SW 1271 (cell line): ENCODE measurements around the gene KLRF2.

Experiments
- DNase-seq, 2 experiments: peaks; one replicate each; lab custom pipeline; 2025; lab: John Stamatoyannopoulos, UW

KLRF2 gene

DNA sequence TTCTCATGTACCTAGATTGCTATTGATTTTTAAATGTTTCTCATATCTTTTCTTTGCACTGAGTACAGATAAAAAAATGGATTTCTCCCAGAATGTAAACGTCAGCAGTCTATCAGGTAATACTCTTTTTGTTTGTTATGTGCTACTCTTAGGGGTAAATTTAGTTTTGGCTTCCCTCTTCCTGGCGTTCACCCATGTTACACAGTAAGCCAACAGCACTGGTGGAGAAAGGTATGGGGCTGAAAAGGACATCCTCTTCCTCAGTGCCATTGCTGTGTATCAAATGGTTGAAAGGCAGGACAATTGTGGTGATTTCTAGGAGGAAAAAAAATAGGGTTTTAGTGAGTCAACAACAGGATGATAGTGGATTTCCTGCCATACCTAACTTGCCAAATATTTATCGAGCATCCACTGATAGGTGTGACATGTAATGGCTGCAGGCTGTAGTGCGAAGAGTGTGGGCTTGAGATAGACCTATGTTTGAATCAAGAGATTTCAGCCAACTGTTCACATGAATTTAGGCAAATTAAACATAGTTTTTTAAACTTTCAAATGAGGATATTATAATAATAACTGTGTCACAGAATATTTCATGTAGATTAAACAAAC lies 7.5 kb downstream of the KLRF2 start:
- no peak for DNase-seq

DNA sequence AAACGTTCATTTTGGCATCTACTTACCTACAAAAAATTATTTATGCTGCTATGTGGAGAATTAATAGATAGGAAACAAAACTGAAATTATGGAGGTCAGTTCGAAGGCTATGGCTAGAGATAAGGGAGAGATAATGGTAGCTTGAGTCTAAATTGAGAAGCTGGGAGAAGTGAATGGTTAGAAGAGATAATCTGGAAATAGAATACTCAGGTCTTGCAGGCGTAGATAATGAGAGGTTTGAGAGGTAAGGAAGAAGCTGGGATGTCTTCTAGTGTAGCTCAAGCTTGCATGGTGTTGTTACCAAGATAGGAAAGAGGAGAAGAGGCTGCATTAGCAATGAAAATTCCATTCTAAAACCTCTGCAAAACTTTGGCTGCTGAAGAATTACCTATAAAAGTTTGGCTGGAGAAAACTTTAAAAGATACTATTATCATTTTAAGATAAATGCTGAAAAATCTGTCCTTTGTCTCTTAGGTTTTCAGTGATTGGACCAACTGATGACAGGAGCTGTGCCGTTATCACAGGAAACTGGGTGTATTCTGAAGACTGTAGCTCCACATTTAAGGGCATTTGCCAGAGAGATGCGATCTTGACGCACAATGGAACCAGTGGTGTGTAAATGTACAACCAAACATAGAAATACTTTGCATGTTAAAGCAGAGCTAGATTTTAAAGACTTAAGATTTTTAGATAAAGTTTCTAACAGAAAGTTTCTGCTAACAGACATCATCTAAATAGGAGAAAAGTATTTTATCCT lies 14.1 kb downstream of the KLRF2 start:
- no peak for DNase-seq

DNA sequence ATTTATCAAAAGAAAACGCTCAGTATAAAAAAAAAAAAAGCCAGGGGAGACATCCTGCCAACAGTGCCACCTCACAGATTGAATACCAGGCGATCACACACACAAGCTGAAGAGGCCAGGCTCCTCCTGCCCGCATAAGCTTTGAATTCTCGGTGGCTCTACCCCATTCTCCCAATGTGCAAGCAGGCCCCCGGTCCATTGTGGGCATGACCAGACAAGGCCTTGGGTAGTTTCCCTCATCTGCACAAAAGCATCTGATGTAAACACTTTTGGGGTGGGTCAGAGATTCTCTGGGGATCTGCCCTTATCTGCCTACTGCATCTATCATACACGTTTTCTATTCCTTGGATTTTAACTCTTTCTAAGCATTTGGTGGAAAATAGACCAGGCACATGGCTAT lies 16.2 kb downstream of the KLRF2 start:
- no peak for DNase-seq

DNA sequence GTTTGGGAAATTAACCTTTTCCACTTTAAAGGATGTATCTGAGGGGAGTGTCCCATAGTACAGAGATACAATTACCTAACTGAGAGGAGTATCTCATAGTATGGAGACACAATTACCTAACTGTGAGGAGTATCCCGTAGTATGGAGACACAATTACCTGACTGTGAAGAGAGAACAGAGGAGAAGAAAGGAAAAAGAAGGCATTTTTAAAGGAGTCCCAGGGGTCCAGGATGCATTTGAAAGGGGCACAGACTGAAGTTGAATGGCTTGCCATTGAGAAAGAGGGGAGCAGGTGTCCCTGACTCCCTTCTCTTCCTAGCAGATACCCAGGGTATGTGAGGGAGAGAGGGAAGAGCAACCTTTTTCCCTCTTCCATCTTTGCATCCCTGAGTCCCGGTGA lies 17.9 kb downstream of the KLRF2 start:
- DNase-seq: no peak

DNA sequence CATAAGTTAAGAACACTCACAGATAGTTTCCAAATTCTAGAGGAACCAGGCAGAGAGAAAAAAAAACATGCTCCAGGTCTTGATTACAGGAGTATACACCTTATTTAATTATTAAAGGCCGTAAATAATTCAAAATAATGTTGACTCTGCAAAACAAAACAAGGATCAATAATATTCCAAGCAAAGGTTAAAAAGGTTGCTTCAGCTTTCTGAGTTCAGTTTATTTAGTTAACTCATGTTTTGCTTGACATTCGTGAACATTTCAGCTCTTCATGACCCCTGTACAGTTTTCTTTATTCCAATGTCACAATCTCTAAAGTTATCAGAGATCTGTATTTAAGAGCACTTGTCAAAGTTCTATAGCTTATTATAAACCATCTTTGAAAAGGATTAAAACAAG lies 19.6 kb downstream of the KLRF2 start:
- no peak for DNase-seq

DNA sequence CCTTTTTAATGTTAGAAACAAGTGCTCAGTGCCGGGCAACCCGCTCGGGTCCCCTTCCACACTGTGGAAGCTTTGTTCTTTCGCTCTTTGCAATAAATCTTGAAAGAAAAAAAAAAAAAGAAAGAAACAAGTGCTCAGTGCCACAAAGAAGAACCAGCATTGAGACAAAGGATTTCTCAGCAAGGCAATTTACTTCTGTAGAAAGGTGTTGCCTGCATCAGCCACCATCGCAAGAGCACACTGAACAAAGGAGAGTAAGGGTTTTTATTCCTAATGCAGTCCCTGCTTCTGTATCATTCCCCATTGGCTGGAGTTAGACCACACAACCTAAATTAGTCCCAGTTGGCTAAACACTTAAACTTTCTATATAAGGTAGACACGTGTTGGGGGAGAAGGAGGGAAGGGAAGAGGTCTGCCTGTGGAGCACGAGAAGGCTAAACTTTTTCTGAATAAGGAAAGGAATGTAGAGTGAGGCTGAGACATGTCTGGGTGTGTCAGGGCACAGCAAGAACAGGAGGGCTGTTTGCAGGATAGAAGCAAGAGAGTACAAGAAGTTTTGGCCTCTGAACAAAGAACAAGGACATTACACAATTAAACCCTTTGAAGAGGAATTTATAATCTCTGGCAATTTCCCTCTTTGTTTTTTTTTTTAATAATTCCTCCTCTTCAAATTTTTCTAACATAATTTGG lies 21.4 kb downstream of the KLRF2 start:
- DNase-seq: no peak

DNA sequence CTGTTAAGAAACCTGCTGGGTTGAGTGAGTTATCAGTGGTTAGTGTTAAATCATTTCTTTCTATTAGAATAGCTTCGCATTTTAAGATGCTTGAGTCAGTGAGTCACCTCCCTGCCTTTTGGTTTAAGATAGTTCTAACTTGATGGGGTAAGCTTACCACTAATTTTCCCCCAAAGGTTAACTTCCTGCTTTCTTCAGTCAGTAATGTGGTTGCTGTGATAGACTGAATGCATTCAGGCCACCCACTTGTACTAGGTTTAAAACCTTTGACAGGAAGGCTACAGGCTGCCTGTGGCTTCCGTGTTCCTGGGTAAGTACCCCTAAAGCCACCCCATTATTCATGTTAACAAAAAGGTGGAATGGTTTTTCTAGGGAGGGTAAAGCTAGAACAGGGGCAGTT lies 25.6 kb downstream of the KLRF2 start:
- DNase-seq: no peak

DNA sequence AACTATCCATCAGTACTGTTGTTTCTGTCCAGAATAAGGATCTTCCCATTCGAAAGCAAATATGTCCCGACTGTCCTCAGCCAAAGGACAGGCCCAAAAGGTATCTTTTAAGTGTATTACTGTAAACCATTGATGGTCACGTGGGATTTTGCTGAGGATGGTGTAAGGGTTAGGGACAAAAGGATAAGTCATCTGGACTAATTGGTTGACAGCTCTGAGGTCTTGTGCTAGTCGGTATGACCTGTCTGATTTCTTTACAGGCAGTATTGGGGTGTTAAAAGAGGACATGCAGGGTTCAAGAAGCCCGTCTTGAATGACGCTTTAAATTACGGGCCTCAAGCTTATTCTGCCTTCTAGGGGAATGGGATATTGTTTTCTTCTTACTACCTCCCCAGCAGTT lies 26.5 kb downstream of the KLRF2 start:
- DNase-seq: no peak

DNA sequence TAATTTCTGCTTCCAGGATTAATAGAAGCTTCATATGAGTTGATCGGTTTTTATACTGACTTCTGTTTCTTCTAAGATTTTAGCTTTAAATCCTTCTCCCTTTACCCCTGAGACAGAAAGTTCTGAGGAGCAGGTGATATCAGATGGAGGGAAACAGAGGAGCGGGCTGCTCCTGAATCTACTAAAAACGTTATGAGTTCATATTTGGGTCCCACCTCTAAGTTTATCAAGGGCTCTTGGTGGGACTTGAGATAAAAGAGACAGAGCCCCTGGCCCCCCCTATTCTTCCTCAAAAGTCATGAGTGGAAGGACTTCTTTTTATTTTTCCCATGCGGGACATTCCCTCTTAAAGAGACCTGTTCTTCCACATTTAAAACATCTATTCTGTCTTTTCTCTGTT lies 27.1 kb downstream of the KLRF2 start:
- no peak for DNase-seq

DNA sequence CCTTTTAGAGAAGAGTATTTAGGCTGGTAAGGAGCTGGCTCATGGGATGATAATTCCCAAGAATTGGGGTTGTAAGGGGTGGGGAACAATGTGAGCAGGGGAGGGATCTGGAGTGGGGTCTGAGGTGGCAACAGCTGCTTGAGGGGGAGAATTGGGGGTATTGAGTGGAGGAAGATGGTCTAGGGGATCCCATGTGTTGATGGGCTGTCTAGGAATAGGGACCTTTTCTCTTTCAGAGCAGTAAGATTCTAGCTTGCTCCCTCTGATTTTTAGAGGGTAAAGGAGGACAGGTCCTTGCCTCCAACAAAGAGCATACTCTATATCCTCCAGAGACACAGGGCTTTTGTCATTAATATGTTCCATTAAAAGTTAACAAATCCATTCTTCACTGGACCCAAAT lies 28.4 kb downstream of the KLRF2 start:
- no peak for DNase-seq

DNA sequence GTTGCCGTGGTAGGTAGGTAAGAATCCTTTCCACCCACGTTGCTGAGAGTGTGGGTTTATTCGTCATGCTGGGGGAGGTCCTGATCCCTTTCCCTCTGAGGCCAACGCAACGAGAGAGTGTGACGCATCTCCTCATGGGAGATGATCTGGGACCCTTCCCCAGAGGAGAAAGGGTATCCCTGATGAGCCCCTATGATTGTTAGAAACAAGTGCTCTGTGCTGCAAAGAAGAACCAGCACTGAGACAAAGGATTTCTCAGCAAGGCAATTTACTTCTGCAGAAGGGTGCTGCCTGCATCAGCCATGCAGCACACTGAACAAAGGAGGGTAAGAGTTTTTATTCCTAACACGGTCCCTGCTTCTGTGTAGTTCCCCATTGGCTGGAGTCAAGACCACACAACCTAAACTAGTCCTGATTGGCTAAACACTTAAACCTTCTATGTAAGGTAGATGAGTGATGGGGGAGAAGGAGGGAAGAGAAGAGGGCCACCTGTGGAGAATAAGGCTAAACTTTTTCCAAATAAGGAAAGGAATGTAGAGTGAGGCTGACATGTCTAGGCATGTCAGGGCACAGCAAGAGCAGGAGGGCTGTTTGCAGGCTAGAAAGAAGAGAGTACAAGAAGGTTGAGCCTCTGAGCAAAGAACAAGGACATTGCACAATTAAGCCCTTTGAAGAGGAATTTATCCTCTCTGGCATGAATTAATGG lies 29.6 kb downstream of the KLRF2 start:
- no peak for DNase-seq

DNA sequence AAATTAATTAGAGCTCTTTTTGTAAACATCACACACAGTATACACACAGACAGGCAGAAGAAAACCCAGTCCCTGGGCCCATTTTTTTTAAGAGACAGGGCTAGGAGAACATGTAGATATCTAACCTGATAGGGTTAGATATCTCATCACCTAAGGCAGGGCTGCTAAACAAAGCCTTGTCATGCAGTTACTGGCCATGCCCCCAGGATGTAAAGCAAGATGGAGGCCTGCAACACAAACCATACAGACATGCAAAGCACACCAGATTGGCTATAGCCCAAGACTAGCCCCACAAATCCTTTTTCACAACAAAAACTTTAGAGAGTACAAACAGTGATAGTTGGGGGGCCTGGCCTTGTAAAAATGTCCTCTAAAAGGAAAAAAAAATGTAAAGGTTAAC lies 30.4 kb downstream of the KLRF2 start:
- no peak for DNase-seq

DNA sequence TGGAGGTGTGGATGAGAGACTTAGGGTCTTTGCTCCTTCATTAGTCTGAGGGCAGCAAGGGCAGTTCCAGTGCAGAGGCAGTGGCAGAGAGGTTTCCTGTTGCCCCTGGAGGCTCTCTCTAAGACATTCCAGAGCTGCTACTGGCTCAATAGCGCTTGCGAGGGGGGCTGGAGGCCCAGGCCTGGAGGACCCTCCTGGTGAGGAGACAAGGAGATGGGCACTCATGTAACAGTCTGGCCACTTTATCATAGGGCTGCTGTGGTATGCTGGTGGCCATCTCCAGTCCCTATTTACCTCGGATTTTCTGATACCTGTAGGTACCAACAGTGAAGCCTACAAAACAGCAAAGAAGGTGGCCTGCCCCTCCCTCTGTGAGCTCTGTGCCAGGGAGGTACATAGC lies 38.2 kb downstream of the KLRF2 start:
- DNase-seq: no peak

DNA sequence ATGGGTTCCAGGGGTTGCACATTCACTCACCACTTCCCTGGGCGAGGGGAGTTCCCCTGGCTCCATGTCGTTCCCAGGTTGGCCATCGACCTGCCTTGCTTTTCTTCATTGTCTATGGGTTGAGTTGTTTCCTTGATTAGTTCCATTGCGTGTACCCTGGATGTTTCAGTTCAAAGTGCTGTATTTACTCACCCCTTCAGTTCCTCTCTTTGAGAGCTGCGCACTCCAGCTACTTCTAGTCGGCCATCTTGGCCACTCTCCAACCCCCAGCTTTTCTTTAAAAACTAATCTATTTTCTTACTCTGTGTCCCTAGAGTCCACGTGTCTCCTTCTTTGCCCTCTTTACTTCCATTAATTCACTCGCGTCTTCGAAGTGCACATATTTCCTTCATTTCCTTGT lies 39.2 kb downstream of the KLRF2 start:
- no peak for DNase-seq

DNA sequence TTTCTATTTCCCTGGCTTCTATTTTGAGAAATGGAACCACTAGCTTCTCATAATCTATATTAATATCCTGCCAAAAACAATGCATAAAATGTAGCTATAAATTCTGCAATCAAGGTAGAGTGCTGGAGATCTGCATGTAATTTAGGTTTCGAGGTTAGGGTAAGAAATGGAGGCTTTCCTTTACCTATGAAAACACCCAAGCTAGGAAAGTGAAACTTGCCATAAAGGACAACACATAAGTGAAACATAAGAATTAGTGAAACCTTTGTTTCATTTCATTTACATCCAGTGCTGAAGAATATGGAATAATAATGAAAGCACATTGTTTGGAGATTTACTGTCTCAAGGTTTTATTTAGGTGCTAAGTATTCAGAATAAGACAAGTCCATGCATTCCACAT lies 41.1 kb downstream of the KLRF2 start:
- DNase-seq: no peak

DNA sequence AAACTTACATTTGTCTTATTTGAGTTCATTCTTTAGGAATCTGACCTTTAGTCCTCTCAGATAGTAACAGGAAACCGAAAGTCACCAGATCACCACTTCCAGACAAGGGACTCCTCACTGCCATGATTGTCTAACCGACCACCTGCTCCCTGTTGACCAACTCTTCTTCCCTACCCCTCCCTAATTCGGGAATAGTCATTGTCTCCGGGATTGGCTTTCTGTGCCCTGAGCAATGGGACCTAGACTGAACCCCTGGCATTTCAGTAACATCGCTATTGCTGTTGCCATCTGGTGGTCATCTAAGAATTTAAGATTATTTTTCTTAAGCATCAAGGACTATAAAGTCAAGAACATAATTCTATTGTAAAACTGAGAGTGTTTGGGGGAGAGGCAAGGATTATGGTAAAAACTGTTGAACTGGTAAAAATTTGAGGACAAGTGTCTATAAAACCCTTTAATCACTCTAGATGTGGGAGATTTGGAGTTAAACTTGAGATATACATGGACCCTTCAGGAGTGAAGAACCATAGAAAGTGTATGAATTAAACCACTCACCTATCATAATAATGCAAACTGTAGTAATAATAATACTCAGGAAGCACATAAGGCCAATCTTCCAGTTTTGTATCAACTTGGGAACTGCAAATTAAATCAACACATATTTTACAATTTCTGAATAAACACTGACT lies 44.6 kb downstream of the KLRF2 start:
- peak in 1 of 2 experiments; percentile 53 for DNase-seq

DNA sequence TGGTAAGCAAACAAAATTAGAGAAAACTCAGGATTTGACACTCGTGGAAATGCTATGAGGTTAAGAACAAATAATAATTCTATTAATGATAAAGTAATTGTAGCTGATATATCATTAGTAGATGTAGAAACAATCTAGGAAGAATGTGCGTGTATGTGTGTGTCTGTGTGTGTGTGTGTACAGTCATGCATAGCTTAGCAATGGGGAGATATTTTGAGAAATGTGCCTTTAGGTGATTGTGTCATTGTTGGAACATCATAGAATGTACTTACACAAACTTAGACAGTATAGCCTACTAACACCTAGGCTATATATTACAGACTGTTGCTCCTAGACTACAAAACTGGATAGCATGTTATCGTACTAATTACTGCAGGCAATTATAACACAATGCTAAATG lies 45.6 kb downstream of the KLRF2 start:
- DNase-seq: no peak

DNA sequence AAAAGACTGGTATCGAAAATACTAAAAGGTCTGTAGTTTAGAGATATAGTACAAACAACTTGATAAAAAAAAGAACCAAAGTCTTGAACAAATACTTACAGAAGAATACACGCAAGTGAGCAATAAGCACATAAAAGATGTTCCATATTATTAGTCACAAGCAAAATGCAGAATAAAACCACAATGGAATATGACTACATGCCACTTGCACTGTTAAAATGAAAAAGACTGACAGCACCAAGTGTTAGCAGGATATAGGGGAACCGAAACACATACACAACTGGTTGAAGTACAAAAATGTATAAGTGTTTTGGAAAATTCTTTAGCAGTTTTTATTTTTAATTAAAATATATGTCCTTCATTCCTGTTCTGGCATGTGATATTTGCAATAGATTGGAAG lies 47.3 kb downstream of the KLRF2 start:
- no peak for DNase-seq

DNA sequence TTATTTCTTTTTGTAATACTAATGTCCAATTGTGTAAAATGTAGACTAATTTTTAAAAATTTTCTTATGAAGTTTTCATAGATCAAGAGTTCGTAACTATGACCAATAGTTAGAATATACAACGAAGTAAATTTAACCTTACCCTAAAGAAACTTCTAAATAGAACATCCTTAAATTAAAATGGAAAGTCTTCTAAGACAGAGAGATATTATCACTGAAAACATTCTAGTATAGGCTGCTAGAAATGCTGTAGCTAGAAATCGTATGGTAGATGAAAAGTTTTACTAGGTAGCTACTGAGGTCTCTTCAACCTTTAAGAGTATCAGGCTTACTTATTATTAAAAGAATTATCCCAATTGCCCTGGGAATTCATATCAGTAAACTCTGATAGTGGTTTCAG lies 50.0 kb downstream of the KLRF2 start:
- DNase-seq: no peak

DNA sequence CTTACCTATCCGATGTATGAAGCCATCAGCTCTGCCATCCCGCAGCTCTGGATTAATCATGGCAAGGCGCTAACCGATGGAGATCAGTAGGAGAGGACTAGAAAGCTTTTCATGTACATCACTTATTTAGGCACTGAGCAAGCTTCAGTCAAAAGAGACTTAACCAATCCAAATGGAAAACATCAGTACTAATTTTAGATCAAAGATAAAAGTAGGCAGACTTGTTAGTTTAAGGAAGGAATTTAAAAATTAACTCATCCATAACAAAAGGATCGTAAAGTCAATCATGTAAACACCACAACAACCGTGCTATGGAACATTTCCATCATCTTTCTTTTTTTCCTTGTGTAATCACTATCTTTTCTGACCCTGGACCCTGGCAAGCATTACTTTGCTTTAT lies 51.0 kb downstream of the KLRF2 start, which contains the start of gene CLEC2A:
TSS of gene CLEC2A (minus strand) at position 101 of the 400 bp plus-strand sequence. CDS start at position 60, 41 bp downstream.
- DNase-seq: no peak

DNA sequence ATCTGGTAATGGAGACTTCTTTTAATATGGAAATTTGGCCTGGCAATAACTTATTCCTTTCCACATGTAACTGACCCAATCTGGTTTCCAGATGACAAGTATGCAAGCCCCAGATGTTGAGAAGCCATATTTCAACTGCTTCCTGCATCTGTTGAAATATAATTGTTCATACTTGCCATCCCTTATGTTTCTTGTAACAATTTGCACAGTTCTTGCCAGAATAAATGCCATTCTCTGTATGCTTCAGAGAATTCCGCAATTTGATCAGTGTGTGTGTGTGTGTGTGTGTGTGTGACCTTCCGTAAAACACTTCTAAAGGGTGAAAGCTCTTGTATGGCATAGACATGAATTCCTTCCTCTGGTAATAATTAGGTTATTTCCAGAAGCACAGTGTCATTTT lies 52.7 kb downstream of the KLRF2 start:
- no peak for DNase-seq

DNA sequence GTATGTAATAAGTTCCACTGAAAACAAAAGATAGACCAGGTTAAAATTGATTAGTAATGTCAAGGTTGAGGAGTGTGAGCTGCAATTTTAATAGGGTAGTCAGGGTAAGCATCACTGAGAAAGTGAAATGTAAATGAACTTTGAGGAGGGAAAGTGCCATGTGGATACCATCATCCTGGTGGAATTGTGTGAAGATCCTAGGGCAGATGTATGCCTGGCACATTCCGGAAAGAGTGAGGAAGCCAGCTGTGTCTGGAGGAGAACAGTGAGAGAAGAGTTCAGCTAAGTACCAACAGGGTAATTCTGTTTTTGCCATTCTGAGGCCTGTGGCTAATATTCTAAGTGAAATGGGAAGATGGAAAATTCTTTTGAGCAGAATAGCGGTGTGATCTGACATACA lies 53.7 kb downstream of the KLRF2 start:
- DNase-seq: no peak
